Breast epithelium (tissue), 3 donors: Measurements from ENCODE around the gene C11orf97.

Experiments
- POLR2A ChIP-seq: fragments of 450-650 bp; IDR thresholded peaks from one replicate; pipeline ENCODE4 v1.6.1; 2016; ENCODE audit warnings: antibody characterized with exemption, mild to moderate bottlenecking, moderate library complexity
- TF ChIP-seq, protein P1 (sequence below), 3 donors: fragments of 450-650 bp; IDR thresholded peaks; one replicate each; pipeline ENCODE4 v1.5.1; 2016 to 2017; ENCODE audit warnings: antibody characterized with exemption in 3 of 3, mild to moderate bottlenecking in 3 of 3, moderate library complexity in 3 of 3

DNA sequence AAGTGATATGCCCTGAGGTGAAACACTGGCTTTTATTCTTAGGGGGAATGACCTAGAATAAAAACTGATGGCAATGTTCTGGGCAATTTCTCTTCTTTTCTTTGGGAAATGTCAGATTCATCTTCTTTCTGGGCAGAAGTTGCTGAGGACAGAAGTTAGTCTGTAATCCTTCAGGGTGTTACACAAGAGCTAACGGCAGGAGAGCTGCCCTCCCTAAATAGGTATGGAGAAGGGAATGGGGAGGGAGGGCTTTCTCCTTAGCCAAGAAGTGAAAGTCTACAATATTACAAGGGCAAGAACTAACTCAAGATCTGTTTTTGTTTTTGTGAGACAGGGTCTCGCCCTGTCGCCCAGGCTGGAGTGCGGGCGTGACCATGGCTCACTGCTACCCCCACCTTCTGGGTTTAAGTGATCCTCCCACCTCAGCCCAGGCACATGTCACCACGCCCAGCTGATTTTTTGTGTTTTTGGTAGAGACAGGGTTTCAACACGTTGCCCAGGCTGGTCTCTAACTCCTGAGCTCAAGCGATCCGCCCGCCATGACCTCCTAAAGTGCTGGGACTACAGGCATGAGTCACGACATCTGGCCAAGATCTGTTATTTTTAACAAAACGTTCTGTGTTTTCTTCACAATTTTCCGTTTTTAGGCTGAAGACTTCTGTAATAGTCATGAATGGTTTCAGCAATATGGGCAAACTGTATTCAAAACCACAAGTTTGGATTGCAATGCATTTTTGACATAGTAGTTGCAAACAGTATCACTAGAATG lies 62.1 kb downstream of the C11orf97 start:
- TF ChIP-seq, protein P1, sequence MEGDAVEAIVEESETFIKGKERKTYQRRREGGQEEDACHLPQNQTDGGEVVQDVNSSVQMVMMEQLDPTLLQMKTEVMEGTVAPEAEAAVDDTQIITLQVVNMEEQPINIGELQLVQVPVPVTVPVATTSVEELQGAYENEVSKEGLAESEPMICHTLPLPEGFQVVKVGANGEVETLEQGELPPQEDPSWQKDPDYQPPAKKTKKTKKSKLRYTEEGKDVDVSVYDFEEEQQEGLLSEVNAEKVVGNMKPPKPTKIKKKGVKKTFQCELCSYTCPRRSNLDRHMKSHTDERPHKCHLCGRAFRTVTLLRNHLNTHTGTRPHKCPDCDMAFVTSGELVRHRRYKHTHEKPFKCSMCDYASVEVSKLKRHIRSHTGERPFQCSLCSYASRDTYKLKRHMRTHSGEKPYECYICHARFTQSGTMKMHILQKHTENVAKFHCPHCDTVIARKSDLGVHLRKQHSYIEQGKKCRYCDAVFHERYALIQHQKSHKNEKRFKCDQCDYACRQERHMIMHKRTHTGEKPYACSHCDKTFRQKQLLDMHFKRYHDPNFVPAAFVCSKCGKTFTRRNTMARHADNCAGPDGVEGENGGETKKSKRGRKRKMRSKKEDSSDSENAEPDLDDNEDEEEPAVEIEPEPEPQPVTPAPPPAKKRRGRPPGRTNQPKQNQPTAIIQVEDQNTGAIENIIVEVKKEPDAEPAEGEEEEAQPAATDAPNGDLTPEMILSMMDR (IDR thresholded peaks at IDR 0.05) = no peak
- no peak for TF ChIP-seq POLR2A
